ENCODE data around the gene SMIM26.

Gene SMIM26

GRCh38 chr20:18585134-18585533, 17.9 kb downstream of the SMIM26 start:
- DNase-seq (ENCODE audit: low read depth) = peak; percentile 47

- peak; percentile 78 for DNase-seq (ENCODE audit: low read depth)
Observed at GRCh38 chr20:18587665-18588573, 20.7 kb downstream of the SMIM26 start, which contains the start of gene DTD1. DTD1 (plus strand) TSS chr20:18588054; CDS start chr20:18588073, 19 bp downstream.

- DNase-seq (ENCODE audit: low read depth) = no peak
Observed at GRCh38 chr20:18588574-18588933, 21.3 kb downstream of the SMIM26 start.

GRCh38 chr20:18589941-18590674, 22.9 kb downstream of the SMIM26 start:
- peak; percentile 8 for DNase-seq (ENCODE audit: low read depth)

- no peak for DNase-seq (ENCODE audit: low read depth)
Observed at GRCh38 chr20:18596270-18596669, 29.0 kb downstream of the SMIM26 start.

- DNase-seq (ENCODE audit: low read depth) = no peak
Observed at GRCh38 chr20:18609741-18610140, 42.5 kb downstream of the SMIM26 start.

GRCh38 chr20:18611492-18611891, 44.3 kb downstream of the SMIM26 start:
- DNase-seq (ENCODE audit: low read depth) = no peak

GRCh38 chr20:18613553-18613952, 46.3 kb downstream of the SMIM26 start:
- no peak for DNase-seq (ENCODE audit: low read depth)

GRCh38 chr20:18614244-18614643, 47.0 kb downstream of the SMIM26 start:
- DNase-seq (ENCODE audit: low read depth) = no peak

GRCh38 chr20:18615020-18615650, 47.9 kb downstream of the SMIM26 start:
- no peak for DNase-seq (ENCODE audit: low read depth)
